Testis (tissue), 2 donors: ENCODE data around the gene SFTPB.

ENCODE experiments used
- POLR2A ChIP-seq: fragments of 450-650 bp; IDR thresholded peaks from one replicate; pipeline ENCODE4 v1.6.1; 2017; ENCODE audit warnings: antibody characterized with exemption, mild to moderate bottlenecking, moderate library complexity
- TF ChIP-seq, protein P1 (sequence below), 3 experiments: fragments of 450-650 bp in 2 of 3; fragments of 200-600 bp in 1 of 3; sonication (generic) in 1 of 3; IDR thresholded peaks; one replicate each; pipeline ENCODE4 v1.5.1; 2016 to 2019; ENCODE audit warnings: antibody characterized with exemption in 3 of 3, mild to moderate bottlenecking in 2 of 3, moderate library complexity in 1 of 3

- TF ChIP-seq, protein P1, sequence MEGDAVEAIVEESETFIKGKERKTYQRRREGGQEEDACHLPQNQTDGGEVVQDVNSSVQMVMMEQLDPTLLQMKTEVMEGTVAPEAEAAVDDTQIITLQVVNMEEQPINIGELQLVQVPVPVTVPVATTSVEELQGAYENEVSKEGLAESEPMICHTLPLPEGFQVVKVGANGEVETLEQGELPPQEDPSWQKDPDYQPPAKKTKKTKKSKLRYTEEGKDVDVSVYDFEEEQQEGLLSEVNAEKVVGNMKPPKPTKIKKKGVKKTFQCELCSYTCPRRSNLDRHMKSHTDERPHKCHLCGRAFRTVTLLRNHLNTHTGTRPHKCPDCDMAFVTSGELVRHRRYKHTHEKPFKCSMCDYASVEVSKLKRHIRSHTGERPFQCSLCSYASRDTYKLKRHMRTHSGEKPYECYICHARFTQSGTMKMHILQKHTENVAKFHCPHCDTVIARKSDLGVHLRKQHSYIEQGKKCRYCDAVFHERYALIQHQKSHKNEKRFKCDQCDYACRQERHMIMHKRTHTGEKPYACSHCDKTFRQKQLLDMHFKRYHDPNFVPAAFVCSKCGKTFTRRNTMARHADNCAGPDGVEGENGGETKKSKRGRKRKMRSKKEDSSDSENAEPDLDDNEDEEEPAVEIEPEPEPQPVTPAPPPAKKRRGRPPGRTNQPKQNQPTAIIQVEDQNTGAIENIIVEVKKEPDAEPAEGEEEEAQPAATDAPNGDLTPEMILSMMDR (IDR thresholded peaks at IDR 0.05) = no peak
- no peak for TF ChIP-seq POLR2A
Observed at GRCh38 chr2:85690932-85691331, 22.9 kb upstream of the SFTPB start.
